HTR-8/SVneo (cell line): ENCODE data around the gene SLIT3.

Experiments
- DNase-seq: peaks from one replicate; pipeline ENCODE4 v3.0.0; 2011; ENCODE audit warnings: low spot score, mixed read lengths; ENCODE audit not compliant: insufficient read length
- FAIRE-seq: peaks from 2 replicates; lab custom pipeline; 2011; peaks lifted over from hg19 to GRCh38; lab: Jason Lieb, UNC

Gene SLIT3

GRCh38 chr5:168683927-168684295, 617.0 kb downstream of the SLIT3 start:
- no peak for FAIRE-seq

GRCh38 chr5:168683247-168683926, 617.6 kb downstream of the SLIT3 start:
- FAIRE-seq (no peak), DNase-seq (no peak)

More at GRCh38 chr5:168683927-168684295, 617.0 kb downstream of the SLIT3 start:
- DNase-seq, result no peak

GRCh38 chr5:168681556-168682183, 619.3 kb downstream of the SLIT3 start:
- FAIRE-seq (no peak), DNase-seq (no peak)

- DNase-seq, result no peak
- no peak for FAIRE-seq
Observed at GRCh38 chr5:168680395-168680794, 620.5 kb downstream of the SLIT3 start.

- DNase-seq (peak; percentile 80), FAIRE-seq (no peak)
Observed at GRCh38 chr5:168679515-168679920, 621.4 kb downstream of the SLIT3 start.

- DNase-seq (no peak), FAIRE-seq (no peak)
Observed at GRCh38 chr5:168676501-168676900, 624.4 kb downstream of the SLIT3 start.

- DNase-seq (no peak), FAIRE-seq (peak; percentile 33)
Observed at GRCh38 chr5:168675883-168676408, 625.0 kb downstream of the SLIT3 start.

- DNase-seq, result no peak
- FAIRE-seq, result no peak
Observed at GRCh38 chr5:168674893-168675482, 626.0 kb downstream of the SLIT3 start.

- FAIRE-seq, result no peak
- DNase-seq, result no peak
Observed at GRCh38 chr5:168672888-168673287, 628.1 kb downstream of the SLIT3 start.

- FAIRE-seq (no peak), DNase-seq (no peak)
Observed at GRCh38 chr5:168672016-168672415, 628.9 kb downstream of the SLIT3 start.

GRCh38 chr5:168670881-168671575, 629.9 kb downstream of the SLIT3 start:
- DNase-seq (no peak), FAIRE-seq (no peak)

- DNase-seq (no peak), FAIRE-seq (no peak)
Observed at GRCh38 chr5:168669668-168670378, 631.1 kb downstream of the SLIT3 start.

GRCh38 chr5:168669156-168669555, 631.8 kb downstream of the SLIT3 start:
- FAIRE-seq (no peak), DNase-seq (no peak)

- no peak for DNase-seq
- FAIRE-seq, result no peak
Observed at GRCh38 chr5:168668078-168668477, 632.9 kb downstream of the SLIT3 start.

GRCh38 chr5:168667301-168667840, 633.6 kb downstream of the SLIT3 start:
- FAIRE-seq (no peak), DNase-seq (no peak)

GRCh38 chr5:168666356-168666755, 634.6 kb downstream of the SLIT3 start:
- no peak for DNase-seq
- FAIRE-seq, result no peak

GRCh38 chr5:168663276-168664004, 637.5 kb downstream of the SLIT3 start:
- FAIRE-seq, result no peak
- no peak for DNase-seq

- FAIRE-seq, result no peak
- DNase-seq, result no peak
Observed at GRCh38 chr5:168661593-168662485, 639.1 kb downstream of the SLIT3 start.
